PC-9 (cell line): ENCODE results near the gene RAB15. TPM values are rescaled to one million over a fixed set of nuclear protein-coding genes. Genes with fewer than 3 reads are reported as not detected.

Experiments
- BruUV-seq: library from RNA; stranded (reverse); fragments of 400-500 nt; replicated peaks from 2 replicates; lab custom pipeline; 2021; lab: Mats Ljungman, UMichigan
- CTCF ChIA-PET: fragments of 300-600 bp; sonication (Branson Sonifier 250); formaldehyde crosslinking; loops from one replicate; lab custom pipeline; 2022; ENCODE audit warnings: antibody characterized with exemption; lab: Charles Lee
- POLR2A ChIA-PET: fragments of 300-600 bp; sonication (Branson Sonifier 250); formaldehyde crosslinking; loops from one replicate; lab custom pipeline; 2022; ENCODE audit warnings: antibody characterized with exemption; ENCODE audit not compliant: unreplicated experiment; lab: Charles Lee
- DNase-seq, 2 experiments: peaks; one replicate each; pipeline versions ENCODE4 v3.0.0 to v3.0.0-alpha.2; 2015 to 2022; ENCODE audit warnings: mixed read lengths in 1 of 2
- H2AFZ ChIP-seq: fragments of 200-600 bp; sonication (generic); 2 replicates; pipeline ENCODE4 v1.8.1; 2017; ENCODE audit warnings: antibody characterized with exemption
- H3F3A ChIP-seq: fragments of 200-600 bp; sonication (generic); 2 replicates; pipeline ENCODE4 v1.8.1; 2017; ENCODE audit warnings: antibody characterized with exemption, mild to moderate bottlenecking, low read depth; ENCODE audit not compliant: insufficient read depth
- H3K27ac ChIP-seq: fragments of 200-600 bp; sonication (generic); 2 replicates; pipeline ENCODE4 v1.6.1; 2016; ENCODE audit warnings: mixed run types
- H3K27me3 ChIP-seq: fragments of 200-600 bp; sonication (generic); 2 replicates; pipeline ENCODE4 v1.6.1; 2016; ENCODE audit warnings: low read depth, mixed run types; ENCODE audit not compliant: insufficient read depth
- H3K36me3 ChIP-seq: fragments of 200-600 bp; sonication (generic); 2 replicates; pipeline ENCODE4 v1.6.1; 2016; ENCODE audit warnings: low read depth, mixed run types
- H3K4me1 ChIP-seq: fragments of 200-600 bp; sonication (generic); replicated peaks from 2 replicates; pipeline ENCODE4 v1.6.1; 2016; ENCODE audit warnings: mixed run types; ENCODE audit not compliant: insufficient read depth
- H3K4me2 ChIP-seq: fragments of 200-600 bp; sonication (generic); 2 replicates; pipeline ENCODE4 v1.6.1; 2017; ENCODE audit warnings: mixed run types
- H3K4me3 ChIP-seq: fragments of 200-600 bp; sonication (generic); 2 replicates; pipeline ENCODE4 v1.6.1; 2016; ENCODE audit warnings: mixed run types
- H3K79me2 ChIP-seq: fragments of 200-600 bp; sonication (generic); 2 replicates; pipeline ENCODE4 v1.6.1; 2017; ENCODE audit warnings: low read depth, mixed run types
- H3K9me2 ChIP-seq: fragments of 200-600 bp; sonication (generic); 2 replicates; pipeline ENCODE4 v1.8.1; 2017; ENCODE audit warnings: mild to moderate bottlenecking; ENCODE audit not compliant: insufficient read depth
- H3K9me3 ChIP-seq: fragments of 200-600 bp; sonication (generic); 2 replicates; pipeline ENCODE4 v1.8.1; 2016; ENCODE audit warnings: low read depth; ENCODE audit not compliant: insufficient read depth
- H4K20me1 ChIP-seq: fragments of 200-600 bp; sonication (generic); 2 replicates; pipeline ENCODE4 v1.8.1; 2017; ENCODE audit not compliant: insufficient read depth
- EZH2 ChIP-seq: fragments of 200-600 bp; sonication (generic); IDR thresholded peaks from 2 replicates; pipeline ENCODE4 v1.8.0; 2017; ENCODE audit warnings: antibody characterized with exemption, low read depth
- intact Hi-C: fragments of 100-400 bp; cut with micrococcal nuclease; formaldehyde crosslinking; loops from one replicate; pipeline ENCODE4 v1.10.0; 2022; ENCODE audit not compliant: unreplicated experiment
- total RNA-seq: library from RNA; stranded (reverse); gene quantifications from 2 replicates; pipeline ENCODE4 v1.2.3, GENCODE V29; 2021
- TF ChIP-seq, protein P1 (sequence below): fragments of 200-600 bp; sonication (generic); conservative IDR thresholded peaks from 2 replicates; pipeline ENCODE4 v1.6.1; 2017; ENCODE audit warnings: mixed run types, antibody characterized with exemption, mild to moderate bottlenecking, moderate library complexity

Gene RAB15
- total RNA-seq, 1 experiment from 2014 or later, result 74.9 TPM

DNA sequence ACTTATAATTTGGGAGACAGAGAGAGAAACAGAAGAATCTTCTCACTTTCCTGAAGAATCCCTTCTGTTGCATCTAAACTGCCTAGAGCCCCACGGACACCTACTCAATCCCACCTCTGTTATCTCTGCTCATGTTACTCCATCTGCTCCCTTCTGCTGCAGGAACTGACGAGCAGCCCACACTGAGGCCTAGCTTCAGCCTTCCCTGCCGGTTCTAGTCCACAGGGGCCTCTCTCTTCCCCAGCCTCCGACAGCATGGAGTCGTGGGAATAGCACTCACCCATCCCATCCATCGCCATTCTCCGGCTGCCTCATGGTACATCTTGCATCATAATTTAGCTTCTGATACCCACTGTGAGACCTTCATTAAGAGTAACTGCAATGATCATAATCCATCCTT is 4.0 kb downstream of the RAB15 start:
- ChIA-PET CTCF (interaction anchor here (1.4 kb wide), 1 partner anchor 52 kb away, joined by 4 read pairs; no protein-coding TSS in a partner anchor), POLR2A (interaction anchor here (0.7 kb wide), 1 partner anchor 25 kb away, joined by 5 read pairs; no protein-coding TSS in a partner anchor)
- intact Hi-C loops, result no loop called here
- no TSS peak for BruUV-seq
- Histone ChIP-seq H3K36me3 (peaks cover 12% of the 10 kb centered on the region; the same call in 1 of the 2 replicates), H4K20me1 (no peaks in the 10 kb centered on the region), H2AFZ (no peak overlapping the region), H3K9me3 (no peaks in the 10 kb centered on the region), H3K79me2 (peaks cover 84% of the 10 kb centered on the region), H3K27me3 (no peaks in the 10 kb centered on the region), H3K4me2 (peak overlapping the region; percentile 76), H3K27ac (peak overlapping the region; percentile 50), H3K9me2 (no peaks in the 10 kb centered on the region), H3K4me3 (no peak overlapping the region), H3K4me1 (peaks cover 76% of the 10 kb centered on the region), H3F3A (peaks cover 46% of the 10 kb centered on the region)
- no peak for DNase-seq
- TF ChIP-seq, protein P1, sequence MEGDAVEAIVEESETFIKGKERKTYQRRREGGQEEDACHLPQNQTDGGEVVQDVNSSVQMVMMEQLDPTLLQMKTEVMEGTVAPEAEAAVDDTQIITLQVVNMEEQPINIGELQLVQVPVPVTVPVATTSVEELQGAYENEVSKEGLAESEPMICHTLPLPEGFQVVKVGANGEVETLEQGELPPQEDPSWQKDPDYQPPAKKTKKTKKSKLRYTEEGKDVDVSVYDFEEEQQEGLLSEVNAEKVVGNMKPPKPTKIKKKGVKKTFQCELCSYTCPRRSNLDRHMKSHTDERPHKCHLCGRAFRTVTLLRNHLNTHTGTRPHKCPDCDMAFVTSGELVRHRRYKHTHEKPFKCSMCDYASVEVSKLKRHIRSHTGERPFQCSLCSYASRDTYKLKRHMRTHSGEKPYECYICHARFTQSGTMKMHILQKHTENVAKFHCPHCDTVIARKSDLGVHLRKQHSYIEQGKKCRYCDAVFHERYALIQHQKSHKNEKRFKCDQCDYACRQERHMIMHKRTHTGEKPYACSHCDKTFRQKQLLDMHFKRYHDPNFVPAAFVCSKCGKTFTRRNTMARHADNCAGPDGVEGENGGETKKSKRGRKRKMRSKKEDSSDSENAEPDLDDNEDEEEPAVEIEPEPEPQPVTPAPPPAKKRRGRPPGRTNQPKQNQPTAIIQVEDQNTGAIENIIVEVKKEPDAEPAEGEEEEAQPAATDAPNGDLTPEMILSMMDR, result no peak

GRCh38 chr14:64966976-64967375 is 5.2 kb downstream of the RAB15 start:
- ChIA-PET POLR2A (no interaction called here), CTCF (interaction anchor here (1.1 kb wide), 1 partner anchor 207 kb away, joined by 5 read pairs; no protein-coding TSS in a partner anchor)
- Histone ChIP-seq H4K20me1 (no peaks in the 10 kb centered on the region), H3K4me1 (peaks cover 77% of the 10 kb centered on the region), H3F3A (peaks cover 45% of the 10 kb centered on the region), H3K27me3 (no peaks in the 10 kb centered on the region), H3K9me3 (no peaks in the 10 kb centered on the region), H3K9me2 (no peaks in the 10 kb centered on the region), H3K4me3 (peak overlapping the region; percentile 38; the same call in 1 of the 2 replicates), H2AFZ (no peak overlapping the region), H3K79me2 (peaks cover 88% of the 10 kb centered on the region), H3K4me2 (peak overlapping the region; percentile 82), H3K27ac (peak overlapping the region; percentile 88), H3K36me3 (peaks cover 17% of the 10 kb centered on the region)
- TF ChIP-seq EZH2, result no peak
- TF ChIP-seq, protein P1, result no peak
- no TSS peak for BruUV-seq
- intact Hi-C loops, result loop anchor here (1.0 to 2.0 kb wide), 3 partner anchors 25 to 529 kb away; partner anchors contain the start of genes CHURC1 and GPX2
- peak; percentile 93 to 99 for DNase-seq

GRCh38 chr14:64965356-64966000 is 6.7 kb downstream of the RAB15 start:
- TF ChIP-seq, protein P1, result no peak
- TF ChIP-seq EZH2, result no peak
- H3K27me3 ChIP-seq, result no peaks in the 10 kb centered on the region
- H3K36me3 ChIP-seq, result peaks cover 18% of the 10 kb centered on the region
- H4K20me1 ChIP-seq, result 0 out of 2 replicates have a peak, but pooled peaks cover under 1% of the 10 kb centered on the region
- ChIA-PET CTCF (interaction anchor here (0.5 to 1.1 kb wide), 2 partner anchors 11 to 206 kb away, joined by 5 read pairs; no protein-coding TSS in a partner anchor), POLR2A (interaction anchor here (0.5 to 1.2 kb wide), 2 partner anchors 9 to 69 kb away, joined by 3 to 12 read pairs; no protein-coding TSS in a partner anchor)
- H3K9me3 ChIP-seq, result no peaks in the 10 kb centered on the region
- intact Hi-C loops, result no loop called here
- peaks cover 44% of the 10 kb centered on the region for H3F3A ChIP-seq
- H3K4me1 ChIP-seq, result peaks cover 89% of the 10 kb centered on the region
- H3K4me3 ChIP-seq, result no peak overlapping the region
- H3K4me2 ChIP-seq, result peak overlapping the region; percentile 52
- no peak overlapping the region for H2AFZ ChIP-seq
- peaks cover 90% of the 10 kb centered on the region for H3K79me2 ChIP-seq
- H3K9me2 ChIP-seq, result no peaks in the 10 kb centered on the region
- no TSS peak for BruUV-seq
- peak overlapping the region; percentile 88 for H3K27ac ChIP-seq
- no peak for DNase-seq
